ENCODE results near the gene CDK5RAP2. TPM values are rescaled to one million over a fixed set of nuclear protein-coding genes. Genes with fewer than 3 reads are reported as not detected.

Gene CDK5RAP2
- total RNA-seq, 4 donors from 2014 or later: 57.4 to 86.3 (median 70.3) TPM

- no peak for TF ChIP-seq CTCF (IDR thresholded peaks at IDR 0.05 in 4 of 5, conservative IDR thresholded peaks at IDR 0.05 in 1 of 5)
- no peak for TF ChIP-seq POLR2A (IDR thresholded peaks at IDR 0.05)
- Histone ChIP-seq H3K4me3 (no peak overlapping the region), H3K4me1 (peaks cover 20 to 26% of the 10 kb centered on the region in 2 donors), H3K27me3 (no peaks in the 10 kb centered on the region), H3K27ac (peak overlapping the region in 1 of 4 donors; percentile 31), H3K9me3 (no peaks in the 10 kb centered on the region), H3K36me3 (peaks cover 0 to 28% of the 10 kb centered on the region in 2 donors)
- in situ Hi-C loops (cut with MboI; ENCODE audit: low sequenced_read_pairs in 4 of 4) (no loop called here), intact Hi-C loops (cut with DNase I; ENCODE audit: low total_unique reads) (loop anchor here (5.0 kb wide), 1 partner anchor 89 kb away; no protein-coding TSS in a partner anchor)
- DNase-seq (peak; percentile 27 to 39), ATAC-seq (peak; percentile 46 to 60)
Observed at GRCh38 chr9:120388003-120388855, 191.7 kb downstream of the CDK5RAP2 start.

- H3K36me3 ChIP-seq: peaks cover 0 to 20% of the 10 kb centered on the region in 2 donors
- TF ChIP-seq POLR2A (IDR thresholded peaks at IDR 0.05) (no peak), CTCF (IDR thresholded peaks at IDR 0.05 in 4 of 5, conservative IDR thresholded peaks at IDR 0.05 in 1 of 5) (no peak)
- ATAC-seq (no peak), DNase-seq (no peak)
- H3K4me1 ChIP-seq: peaks cover 20 to 23% of the 10 kb centered on the region in 2 donors
- H3K4me3 ChIP-seq: no peak overlapping the region
- intact Hi-C loops (cut with DNase I; ENCODE audit: low total_unique reads): loop anchor here (5.0 kb wide), 1 partner anchor 90 kb away; no protein-coding TSS in a partner anchor
- no peaks in the 10 kb centered on the region for H3K9me3 ChIP-seq
- no peaks in the 10 kb centered on the region for H3K27me3 ChIP-seq
- no peak overlapping the region for H3K27ac ChIP-seq
- in situ Hi-C loops (cut with MboI; ENCODE audit: low sequenced_read_pairs in 4 of 4): no loop called here
Observed at GRCh38 chr9:120387257-120388002, 192.5 kb downstream of the CDK5RAP2 start.

GRCh38 chr9:120386390-120387131 is 193.4 kb downstream of the CDK5RAP2 start:
- H3K9me3 ChIP-seq: no peaks in the 10 kb centered on the region
- in situ Hi-C loops (cut with MboI; ENCODE audit: low sequenced_read_pairs in 4 of 4) (no loop called here), intact Hi-C loops (cut with DNase I; ENCODE audit: low total_unique reads) (loop anchor here (5.0 kb wide), 1 partner anchor 91 kb away; no protein-coding TSS in a partner anchor)
- no peak for DNase-seq
- no peak overlapping the region for H3K27ac ChIP-seq
- no peaks in the 10 kb centered on the region for H3K27me3 ChIP-seq
- TF ChIP-seq POLR2A (IDR thresholded peaks at IDR 0.05): no peak
- TF ChIP-seq CTCF (IDR thresholded peaks at IDR 0.05 in 4 of 5, conservative IDR thresholded peaks at IDR 0.05 in 1 of 5): no peak
- peaks cover 0 to 13% of the 10 kb centered on the region in 2 donors for H3K36me3 ChIP-seq
- H3K4me1 ChIP-seq: peaks cover 20 to 23% of the 10 kb centered on the region in 2 donors
- ATAC-seq: no peak
- no peak overlapping the region for H3K4me3 ChIP-seq

GRCh38 chr9:120385606-120386389 is 194.2 kb downstream of the CDK5RAP2 start:
- no peaks in the 10 kb centered on the region for H3K9me3 ChIP-seq
- no peak overlapping the region for H3K27ac ChIP-seq
- peaks cover 19% of the 10 kb centered on the region in 2 donors for H3K4me1 ChIP-seq
- TF ChIP-seq CTCF (IDR thresholded peaks at IDR 0.05 in 4 of 5, conservative IDR thresholded peaks at IDR 0.05 in 1 of 5) (no peak), POLR2A (IDR thresholded peaks at IDR 0.05) (no peak)
- no peak for DNase-seq
- no peak overlapping the region for H3K4me3 ChIP-seq
- peaks cover 0 to 10% of the 10 kb centered on the region in 2 donors for H3K36me3 ChIP-seq
- H3K27me3 ChIP-seq: no peaks in the 10 kb centered on the region
- in situ Hi-C loops (cut with MboI; ENCODE audit: low sequenced_read_pairs in 4 of 4): no loop called here
- intact Hi-C loops (cut with DNase I; ENCODE audit: low total_unique reads): loop anchor here (5.0 kb wide), 1 partner anchor 92 kb away; no protein-coding TSS in a partner anchor
- ATAC-seq: no peak
